ENCODE measurements around the gene KDM3B.

The KDM3B gene

DNA sequence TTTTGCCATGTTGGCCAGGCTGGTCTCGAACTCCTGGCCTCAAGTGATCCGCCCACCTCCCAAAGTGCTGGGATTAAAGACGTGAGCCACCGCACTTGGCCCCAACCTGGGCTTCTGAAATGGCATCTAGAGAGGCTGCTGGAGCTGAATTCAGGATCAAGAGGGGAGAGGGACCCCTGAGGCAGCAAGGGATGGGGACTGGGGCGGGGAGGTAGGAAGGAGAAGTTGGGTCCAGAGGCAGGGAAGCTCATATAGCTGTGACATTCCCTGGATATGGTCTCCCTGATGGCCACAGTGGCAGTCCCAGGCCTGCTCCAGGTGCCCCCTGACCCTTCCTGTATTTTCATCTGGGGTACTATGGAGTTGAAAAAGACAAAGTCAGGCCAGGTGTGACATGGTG is 98.5 kb downstream of the KDM3B start:
- no peak for DNase-seq

DNA sequence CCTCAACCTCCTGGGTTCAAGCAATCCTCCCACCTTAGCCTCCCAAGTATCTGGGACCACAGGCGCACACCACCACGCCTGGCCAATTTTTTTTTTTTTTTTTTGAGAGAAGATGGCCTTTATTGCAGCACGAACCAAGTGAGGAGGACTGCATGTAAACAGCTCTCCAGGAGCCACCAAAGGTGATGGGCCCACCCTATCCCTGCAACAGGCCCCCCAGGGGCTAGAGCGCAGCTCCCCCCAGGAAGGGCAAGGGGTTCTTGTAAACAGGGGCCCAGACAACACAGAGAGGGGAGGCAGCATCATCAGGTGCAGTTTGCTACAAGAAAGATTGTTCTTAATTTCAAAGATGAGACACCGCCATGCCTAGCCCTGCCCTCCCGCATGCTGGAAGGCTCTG is 100.2 kb downstream of the KDM3B start:
- no peak for DNase-seq

DNA sequence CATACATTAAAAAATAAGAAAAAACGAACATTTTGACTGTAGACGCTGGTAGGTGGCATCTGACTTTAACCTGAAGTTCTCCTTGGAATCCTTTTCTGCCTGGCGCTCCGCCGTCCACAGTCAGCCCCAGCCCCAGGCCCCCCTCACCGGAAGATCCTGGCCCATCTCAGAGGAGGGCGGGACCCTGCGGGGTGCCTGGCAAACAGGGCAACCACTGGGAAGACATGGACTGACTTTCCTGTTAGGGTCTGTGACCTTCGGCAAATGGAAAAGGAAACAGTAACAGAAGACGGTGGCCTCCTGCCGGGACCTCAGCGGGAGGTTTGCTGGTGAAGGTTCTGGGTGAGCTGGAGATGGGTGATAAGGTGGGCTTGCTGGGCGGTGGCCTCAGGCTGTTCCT is 101.1 kb downstream of the KDM3B start:
- DNase-seq = no peak

DNA sequence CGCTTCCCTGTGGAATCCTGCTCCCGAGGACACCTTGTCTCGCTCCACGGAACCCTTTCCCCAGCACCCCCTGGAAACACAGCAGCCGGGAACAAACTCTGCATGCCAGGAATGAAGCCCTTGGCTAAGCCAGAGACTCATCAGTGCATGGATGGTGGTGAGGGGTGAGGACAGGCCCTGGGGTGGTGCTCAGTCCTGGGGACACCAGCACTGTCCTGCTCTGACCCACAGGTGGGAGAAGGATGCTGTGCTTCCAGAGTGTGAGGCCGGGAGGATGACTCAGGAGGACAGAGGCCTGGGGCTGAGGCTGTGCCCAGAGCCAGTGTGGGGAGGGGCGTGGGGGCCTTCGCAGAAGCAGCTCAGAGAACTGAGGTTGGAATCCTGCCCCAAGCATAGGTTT is 101.6 kb downstream of the KDM3B start:
- no peak for DNase-seq

DNA sequence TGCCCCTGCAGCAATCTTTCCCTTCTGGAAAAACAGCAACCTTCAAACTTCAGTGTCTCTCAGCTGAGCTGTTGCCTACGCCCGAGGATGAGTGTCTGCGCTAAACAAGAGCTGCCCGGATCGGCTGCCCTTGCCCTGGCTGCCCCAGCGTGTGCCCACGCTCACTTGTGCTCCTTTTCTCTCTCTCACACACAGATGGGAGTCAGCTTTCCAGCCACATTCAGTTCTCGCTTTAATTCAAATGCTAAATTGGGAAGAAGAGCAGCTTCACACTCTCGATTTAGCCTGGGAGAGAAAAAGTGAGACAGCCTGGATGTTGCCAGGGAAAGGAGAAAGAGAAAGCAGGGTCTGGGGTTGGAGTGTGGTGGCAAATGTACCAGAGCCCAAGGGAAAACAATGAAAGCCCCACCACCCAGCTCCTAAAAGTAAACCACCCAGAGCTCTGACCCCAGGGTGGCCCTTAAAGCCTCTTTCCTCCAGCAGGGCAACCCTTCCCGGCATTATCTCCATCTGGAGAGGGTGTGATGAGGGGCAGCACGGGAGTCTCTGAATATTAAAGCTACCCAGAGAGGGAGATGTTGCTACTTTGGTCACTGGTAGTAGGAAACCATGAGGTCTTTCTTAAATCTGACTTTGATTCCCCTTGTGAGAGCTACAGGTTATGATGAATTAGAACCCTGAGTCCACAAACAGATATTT is 102.9 kb downstream of the KDM3B start:
- no peak for DNase-seq

DNA sequence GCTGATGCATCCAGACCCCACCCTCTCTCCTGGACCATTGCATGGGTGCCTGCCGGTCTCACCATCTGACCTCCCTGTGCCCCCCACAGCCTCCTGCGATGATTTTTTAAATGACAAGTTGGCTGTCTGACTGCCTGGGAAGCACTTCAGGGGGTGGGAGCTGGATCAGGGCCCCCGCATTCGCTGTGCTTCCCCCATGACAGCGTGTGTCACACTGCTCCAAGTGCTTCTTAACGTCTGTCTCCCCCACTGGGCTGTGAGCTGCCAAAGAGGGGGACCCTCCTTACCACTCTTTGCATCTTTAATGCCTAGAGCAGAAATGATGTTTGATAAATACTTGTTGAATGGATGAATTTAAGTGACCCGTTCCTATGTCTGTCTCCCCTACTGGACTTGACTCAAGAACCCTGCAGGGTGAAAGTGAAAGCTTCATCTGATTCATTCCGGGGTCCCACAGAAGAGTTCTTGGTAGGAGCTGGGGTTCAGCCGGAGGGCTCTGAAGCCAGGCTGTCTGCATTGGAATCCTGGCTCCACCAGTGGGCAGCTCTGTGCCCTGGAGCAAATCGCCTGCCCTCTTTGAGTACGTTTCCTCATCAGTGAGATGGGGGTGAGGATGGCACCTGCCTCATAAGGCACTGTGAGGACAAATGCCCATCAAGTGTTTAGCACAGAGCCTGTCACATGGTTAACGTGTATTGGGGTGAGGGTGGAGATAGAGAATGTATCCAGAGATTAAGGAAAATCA is 105.2 kb downstream of the KDM3B start:
- DNase-seq = no peak

DNA sequence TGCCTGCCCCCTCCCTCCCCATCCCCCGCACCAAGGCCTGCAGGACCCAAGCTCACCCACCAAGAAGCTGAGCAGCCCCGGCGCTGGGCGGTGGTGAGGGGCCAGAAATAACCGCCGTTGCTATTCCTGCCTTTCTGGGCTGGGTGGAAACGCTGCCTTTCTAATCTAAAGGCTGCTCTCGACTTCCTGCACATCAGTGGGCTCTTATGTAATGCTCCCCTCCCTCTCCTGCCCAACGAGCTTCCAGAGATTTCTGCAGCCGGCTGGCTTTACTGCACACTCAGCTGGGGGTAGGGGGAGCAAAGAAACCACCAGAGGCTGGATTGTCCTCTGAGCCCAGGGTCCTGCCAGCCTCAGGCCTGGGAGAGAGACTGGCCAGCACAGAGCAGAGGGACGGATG is 105.9 kb downstream of the KDM3B start:
- no peak for DNase-seq

DNA sequence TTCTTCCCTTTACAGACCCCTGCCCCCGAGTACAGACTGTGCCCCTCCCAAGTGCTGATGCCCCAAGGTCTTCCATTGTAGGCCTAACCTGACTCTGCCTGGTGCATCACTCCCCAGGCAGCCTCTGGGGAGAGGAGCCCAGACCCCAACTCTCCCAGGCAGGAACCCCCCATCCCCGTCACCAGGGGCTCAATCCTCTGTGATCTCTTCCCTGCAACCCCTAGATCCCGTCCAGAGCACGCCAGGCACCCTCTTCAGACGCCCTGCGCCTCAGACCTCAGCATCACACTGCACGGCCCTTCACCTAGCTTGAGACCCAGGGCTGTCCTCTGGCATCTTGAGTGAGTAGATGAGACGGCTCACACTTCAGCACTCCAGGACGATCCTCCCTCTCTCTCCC is 106.4 kb downstream of the KDM3B start:
- DNase-seq = no peak

DNA sequence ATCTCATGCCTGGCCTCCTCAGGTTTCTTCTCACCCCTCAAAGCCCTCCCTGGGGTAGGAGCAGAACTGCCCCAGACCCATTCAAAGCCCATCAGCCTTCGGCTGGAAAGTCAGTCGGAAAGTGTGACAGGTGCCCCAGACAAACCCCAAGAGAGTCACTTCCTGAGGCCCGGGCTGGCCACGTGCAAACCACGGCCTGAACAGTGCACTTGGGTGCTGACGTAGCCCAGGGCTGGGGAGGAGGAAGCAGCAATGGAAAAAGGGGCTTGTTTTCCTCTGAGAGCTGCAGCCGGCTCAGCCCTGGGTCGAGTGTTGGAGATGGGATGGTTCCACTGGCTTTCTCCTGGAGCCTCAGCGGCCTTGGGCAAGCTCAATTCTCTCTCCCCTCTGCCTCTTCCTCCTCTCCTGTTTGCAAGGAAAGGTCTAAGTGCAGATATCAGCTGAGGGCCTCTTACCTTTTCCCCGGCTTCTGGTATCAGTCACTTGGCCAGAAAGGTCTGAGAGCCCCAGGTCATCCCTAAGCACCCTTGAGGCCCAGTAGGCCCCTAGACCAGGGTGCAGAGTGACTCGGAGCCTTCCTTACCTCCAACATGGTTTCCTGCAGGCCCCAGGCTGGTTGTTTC is 106.9 kb downstream of the KDM3B start:
- no peak for DNase-seq

DNA sequence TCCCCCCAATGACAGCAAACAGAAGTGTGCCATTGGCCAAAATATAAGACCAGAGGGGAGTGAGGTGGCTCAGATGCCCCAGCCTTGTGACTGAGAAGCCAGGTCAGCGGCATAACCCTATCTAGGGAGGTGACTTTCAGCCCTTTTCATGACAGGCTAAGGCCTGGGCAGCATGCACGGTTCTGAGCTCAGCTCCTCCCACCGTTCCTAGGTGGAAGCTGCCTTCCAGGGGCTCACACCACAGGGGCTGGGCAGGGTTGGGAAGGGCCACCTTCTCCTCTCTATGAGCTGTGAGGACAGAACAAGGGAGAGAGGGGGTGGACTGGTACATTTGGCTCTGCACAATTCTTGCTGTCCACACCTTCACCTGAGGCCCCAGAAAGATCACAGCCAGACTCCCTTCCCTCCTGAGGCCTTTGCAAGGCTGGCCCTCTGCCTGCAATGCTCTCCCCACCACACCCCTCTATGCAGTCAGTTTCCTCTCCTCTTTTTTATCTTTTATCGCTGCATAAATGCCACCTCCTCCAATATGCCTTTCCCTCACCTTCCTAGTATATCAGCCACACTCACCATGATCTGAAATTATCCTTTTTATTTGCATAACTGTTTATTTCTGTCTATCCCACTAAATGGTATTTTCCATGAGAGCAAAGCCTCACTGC is 107.7 kb downstream of the KDM3B start:
- DNase-seq = no peak

DNA sequence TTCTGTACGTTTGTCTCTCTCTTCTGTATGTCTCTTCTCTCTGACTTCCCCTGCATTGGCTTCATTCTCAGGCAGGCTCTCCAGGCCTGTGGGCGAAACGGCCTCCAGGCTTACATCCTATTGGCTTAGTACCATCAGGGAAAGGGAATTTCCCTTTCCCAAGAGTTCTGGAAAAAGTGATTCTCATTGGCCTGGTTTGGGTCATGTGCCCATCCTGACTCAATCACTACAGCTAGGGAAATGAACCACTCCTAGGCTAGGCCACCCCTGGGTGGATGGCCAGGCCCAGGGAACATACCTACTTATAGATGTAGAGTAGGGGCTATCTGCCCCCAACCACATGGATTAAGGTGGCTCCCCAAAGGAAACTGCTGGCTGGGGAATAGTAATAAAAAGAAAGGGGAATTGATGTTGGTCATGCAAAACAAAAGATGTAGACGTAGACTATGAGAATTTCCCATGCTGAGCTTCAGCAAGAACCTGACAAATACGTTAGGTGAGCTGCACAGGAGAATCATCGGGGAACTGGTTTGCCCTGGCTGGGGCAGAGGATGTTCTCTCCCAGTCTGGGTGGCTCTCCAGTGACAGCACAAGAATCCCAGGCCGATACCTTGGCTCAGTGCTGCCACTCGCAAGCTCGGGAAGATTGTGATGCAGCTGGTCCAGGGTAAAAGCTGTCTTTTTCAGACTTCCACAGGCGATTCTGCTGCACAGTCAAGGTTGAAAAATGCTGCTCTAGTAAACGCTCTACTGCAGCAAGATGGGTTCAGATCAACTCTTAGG is 109.0 kb downstream of the KDM3B start:
- DNase-seq = no peak

DNA sequence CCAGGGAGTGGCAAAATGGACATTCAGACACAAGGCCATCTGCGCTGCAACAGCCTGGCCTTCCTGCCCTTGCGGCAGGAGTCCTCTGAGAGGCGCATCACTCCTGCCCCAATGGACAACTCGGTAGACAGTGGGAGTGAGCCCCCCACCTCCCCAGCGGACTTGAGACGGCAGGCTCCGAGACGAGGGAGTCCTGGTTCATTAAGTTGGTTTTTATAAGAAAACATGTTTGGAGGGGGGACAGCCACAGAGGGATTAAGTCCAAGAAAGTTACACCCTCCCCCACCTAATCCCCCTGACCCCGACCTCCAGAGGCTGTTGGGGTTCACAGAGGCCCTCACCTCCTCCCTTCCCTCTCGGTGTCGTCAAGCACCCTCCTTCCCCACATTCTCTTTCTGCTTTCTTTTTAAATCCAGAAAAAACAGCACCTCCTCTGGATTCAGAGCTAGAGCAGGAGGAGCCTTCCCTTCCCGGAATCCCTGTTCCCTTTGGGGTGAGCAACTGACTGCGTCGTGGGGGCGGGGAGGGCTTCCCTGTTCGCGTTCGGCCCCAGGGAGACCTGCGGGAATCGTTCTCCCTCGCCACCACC is 111.0 kb downstream of the KDM3B start:
- DNase-seq = no peak

DNA sequence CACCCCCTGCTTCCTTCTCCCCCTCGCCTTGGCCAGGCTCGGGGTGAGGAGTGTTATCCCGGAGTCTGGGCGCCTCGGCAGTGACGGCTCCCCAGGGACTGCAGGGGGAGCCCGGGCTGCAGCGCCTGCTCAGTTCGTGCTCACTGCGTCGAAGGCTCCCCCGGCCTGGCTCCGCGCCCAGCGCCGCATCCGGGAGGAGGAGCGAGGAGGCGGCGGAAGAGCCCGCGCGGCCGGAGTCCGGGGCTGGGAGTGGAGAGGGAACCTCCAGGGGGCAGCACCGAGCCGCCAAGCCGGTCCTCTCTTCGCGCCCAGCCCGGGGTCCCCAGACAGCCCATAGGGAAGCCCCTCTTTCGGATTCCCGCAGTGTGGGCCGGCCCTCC is 111.5 kb downstream of the KDM3B start:
- DNase-seq = peak; percentile 89

DNA sequence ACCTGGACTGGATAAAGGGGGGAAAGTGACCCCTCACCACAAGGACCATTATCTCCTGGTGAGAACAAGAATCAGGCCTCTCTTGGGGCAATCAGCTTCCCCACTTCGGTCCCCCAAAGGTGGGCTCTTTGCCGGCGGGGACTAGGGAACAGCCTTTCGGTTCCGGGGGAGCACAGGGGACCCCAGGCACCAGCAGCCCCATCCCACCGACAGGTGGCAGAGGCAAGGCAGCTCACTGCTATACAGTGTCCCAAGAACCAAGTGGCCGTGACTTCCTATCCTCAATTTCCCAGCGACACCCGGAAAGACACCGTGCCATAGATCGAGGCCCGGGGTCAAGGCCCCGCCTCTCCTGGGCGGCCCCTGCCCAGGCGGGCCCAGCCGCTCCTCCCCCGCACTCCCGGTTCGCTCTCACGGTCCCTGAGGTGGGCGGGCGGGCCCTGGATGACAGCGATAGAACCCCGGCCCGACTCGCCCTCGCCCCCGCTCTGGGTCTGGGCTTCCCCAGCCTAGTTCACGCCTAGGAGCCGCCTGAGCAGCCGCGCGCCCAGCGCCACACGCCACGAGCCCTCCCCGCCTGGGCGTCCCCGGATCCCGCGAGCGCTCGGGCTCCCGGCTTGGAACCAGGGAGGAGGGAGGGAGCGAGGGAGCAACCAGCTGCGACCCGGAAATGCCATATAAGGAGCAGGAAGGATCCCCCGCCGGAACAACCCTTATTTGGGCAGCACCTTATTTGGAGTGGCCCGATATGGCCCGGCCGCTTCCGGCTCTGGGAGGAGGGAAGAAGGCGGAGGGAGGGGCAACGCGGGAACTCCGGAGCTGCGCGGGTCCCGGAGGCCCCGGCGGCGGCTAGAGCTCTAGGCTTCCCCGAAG is 112.1 kb downstream of the KDM3B start:
- DNase-seq = peak; percentile 96

DNA sequence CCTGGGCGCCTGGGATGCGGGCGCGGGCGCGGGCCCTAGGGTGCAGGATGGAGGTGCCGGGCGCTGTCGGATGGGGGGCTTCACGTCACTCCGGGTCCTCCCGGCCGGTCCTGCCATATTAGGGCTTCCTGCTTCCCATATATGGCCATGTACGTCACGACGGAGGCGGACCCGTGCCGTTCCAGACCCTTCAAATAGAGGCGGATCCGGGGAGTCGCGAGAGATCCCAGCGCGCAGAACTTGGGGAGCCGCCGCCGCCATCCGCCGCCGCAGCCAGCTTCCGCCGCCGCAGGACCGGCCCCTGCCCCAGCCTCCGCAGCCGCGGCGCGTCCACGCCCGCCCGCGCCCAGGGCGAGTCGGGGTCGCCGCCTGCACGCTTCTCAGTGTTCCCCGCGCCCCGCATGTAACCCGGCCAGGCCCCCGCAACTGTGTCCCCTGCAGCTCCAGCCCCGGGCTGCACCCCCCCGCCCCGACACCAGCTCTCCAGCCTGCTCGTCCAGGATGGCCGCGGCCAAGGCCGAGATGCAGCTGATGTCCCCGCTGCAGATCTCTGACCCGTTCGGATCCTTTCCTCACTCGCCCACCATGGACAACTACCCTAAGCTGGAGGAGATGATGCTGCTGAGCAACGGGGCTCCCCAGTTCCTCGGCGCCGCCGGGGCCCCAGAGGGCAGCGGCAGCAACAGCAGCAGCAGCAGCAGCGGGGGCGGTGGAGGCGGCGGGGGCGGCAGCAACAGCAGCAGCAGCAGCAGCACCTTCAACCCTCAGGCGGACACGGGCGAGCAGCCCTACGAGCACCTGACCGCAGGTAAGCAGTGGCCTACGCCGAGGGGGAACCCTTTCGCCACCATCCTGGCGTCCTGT is 113.0 kb downstream of the KDM3B start, which contains the start of gene EGR1:
Gene EGR1, plus strand, starts transcription at position 219 of the 864 bp plus-strand sequence. Its CDS starts 283 bp downstream, at position 502.
- DNase-seq = peak; percentile 85

DNA sequence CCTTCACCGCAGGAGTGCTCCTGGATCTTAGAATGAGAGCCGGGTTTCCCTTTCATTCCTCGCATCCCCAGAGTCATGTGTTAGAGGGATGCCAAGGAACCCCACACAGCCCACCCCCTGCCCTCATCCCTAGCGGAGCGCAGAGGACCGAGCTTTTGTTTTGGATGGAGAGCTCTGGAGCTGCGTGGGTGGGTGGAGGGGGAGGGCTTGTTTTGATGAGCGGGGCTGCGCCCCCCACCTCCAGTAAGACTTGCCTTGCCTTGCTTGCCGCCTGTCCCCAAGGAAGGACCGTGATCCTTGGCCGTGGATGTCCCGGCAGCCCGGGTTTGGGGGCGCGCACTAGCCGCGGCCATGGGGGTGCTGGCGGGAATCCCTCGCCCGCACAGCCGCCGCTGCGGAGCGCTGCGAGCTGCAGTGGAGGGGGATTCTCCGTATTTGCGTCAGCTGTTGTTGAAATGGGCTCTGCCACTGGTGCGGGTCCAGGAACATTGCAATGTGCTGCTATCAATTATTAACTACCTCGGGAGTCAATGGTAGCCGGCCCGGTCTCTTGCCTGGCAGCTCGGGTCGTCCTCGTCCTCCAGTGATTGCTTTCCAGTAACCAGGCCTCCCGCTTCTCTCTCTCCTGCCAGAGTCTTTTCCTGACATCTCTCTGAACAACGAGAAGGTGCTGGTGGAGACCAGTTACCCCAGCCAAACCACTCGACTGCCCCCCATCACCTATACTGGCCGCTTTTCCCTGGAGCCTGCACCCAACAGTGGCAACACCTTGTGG is 113.8 kb downstream of the KDM3B start:
- no peak for DNase-seq

DNA sequence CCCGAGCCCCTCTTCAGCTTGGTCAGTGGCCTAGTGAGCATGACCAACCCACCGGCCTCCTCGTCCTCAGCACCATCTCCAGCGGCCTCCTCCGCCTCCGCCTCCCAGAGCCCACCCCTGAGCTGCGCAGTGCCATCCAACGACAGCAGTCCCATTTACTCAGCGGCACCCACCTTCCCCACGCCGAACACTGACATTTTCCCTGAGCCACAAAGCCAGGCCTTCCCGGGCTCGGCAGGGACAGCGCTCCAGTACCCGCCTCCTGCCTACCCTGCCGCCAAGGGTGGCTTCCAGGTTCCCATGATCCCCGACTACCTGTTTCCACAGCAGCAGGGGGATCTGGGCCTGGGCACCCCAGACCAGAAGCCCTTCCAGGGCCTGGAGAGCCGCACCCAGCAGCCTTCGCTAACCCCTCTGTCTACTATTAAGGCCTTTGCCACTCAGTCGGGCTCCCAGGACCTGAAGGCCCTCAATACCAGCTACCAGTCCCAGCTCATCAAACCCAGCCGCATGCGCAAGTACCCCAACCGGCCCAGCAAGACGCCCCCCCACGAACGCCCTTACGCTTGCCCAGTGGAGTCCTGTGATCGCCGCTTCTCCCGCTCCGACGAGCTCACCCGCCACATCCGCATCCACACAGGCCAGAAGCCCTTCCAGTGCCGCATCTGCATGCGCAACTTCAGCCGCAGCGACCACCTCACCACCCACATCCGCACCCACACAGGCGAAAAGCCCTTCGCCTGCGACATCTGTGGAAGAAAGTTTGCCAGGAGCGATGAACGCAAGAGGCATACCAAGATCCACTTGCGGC is 114.6 kb downstream of the KDM3B start:
- no peak for DNase-seq

DNA sequence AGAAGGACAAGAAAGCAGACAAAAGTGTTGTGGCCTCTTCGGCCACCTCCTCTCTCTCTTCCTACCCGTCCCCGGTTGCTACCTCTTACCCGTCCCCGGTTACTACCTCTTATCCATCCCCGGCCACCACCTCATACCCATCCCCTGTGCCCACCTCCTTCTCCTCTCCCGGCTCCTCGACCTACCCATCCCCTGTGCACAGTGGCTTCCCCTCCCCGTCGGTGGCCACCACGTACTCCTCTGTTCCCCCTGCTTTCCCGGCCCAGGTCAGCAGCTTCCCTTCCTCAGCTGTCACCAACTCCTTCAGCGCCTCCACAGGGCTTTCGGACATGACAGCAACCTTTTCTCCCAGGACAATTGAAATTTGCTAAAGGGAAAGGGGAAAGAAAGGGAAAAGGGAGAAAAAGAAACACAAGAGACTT is 115.2 kb downstream of the KDM3B start:
- no peak for DNase-seq

Measured in NCI-H2081 (cell line).